Measurements from ENCODE around the gene CD82.
A peak's percentile ranks its signal among the peaks of the same experiment; 100 is the strongest.
"Not testable (repeated sequence)": the region's sequence is repeated elsewhere in the genome, so short reads cannot be mapped to it uniquely, and the experiment has no call there.

Gene CD82

DNA sequence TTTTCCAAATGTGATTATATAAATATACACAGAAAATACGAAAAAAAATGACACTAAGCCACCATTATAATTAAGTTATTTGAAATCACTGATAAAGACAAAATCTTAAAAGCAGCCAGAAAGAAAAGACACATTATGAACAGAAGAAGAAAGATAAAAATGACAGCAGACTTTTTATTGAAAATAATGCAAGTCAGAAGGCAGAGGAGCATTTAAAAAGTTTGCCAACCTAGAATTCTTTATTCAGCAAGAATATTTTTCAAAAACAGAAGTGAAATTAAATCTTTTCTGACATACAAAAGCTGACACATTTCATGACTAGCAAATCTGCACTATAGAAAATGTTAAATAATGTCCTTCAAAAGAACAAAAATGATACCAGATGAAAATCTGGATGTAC, 77.8 kb downstream of the CD82 start:
- DNase-seq = no peak

DNA sequence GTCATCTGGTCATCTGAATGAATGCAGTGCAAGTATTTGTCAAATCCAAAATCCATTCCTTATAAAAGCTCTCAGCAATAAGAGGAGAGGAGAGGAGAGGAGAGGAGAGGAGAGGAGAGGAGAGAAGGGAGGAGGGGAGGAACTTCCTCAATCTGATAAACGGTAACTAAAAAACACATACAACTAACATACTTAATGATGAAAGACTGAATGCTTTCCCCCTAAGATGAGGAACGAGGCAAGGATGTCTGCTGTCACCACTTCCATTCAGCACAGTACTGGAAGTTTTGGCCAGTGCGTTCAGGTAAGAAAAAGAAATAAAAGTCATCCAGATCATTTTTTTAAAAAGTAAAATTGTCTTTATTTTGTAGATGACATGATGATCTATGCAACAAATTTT, 80.4 kb downstream of the CD82 start:
- no peak for DNase-seq

DNA sequence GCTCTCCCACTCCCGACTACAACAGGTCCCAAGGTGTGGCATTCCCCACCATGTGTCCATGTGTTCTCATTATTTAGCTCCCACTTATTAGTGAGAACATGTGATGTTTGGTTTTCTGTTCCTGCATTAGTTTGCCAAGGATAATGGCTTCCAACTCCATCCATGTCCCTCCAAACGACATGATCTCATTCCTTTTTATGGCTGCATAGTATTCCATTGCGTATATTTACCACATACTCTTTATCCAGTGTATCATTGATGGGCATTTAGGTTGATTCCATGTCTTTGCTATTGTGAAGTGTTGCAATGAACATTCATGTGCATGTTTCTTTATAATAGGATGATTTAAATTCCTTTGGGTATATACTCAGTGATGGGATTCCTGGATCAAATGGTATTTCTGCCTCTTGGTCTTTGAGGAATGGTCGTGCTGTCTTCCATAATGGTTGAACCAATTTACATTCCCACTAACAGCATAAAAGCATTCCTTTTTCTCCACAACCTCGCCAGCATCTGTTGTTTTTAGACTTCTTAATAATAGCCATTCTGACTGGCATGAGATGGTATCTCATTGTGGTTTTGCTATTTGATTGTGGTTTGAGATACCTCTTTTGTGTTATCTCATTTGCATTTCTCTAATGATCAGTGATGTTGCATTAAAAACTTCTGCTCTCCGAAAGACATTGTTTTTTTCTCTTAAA, 81.9 kb downstream of the CD82 start:
- not testable (repeated sequence) for DNase-seq

DNA sequence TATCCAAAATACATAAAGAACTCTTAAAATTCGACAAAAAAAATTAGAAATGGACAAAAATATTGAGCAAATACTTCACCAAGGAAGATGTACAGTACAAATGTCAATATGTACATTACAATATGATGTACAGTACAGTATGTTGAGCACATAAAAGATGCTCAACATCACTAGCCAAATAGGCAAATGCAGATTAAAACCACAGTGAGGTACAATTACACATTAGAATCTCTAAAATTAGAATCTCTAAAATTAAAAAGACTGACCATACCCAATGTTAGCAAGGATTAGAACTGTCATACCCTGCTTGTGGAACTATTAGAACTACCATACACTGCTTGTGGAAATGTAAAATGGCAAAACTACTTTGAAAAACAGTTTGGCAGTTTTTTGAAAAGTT, 82.6 kb downstream of the CD82 start:
- DNase-seq = no peak

DNA sequence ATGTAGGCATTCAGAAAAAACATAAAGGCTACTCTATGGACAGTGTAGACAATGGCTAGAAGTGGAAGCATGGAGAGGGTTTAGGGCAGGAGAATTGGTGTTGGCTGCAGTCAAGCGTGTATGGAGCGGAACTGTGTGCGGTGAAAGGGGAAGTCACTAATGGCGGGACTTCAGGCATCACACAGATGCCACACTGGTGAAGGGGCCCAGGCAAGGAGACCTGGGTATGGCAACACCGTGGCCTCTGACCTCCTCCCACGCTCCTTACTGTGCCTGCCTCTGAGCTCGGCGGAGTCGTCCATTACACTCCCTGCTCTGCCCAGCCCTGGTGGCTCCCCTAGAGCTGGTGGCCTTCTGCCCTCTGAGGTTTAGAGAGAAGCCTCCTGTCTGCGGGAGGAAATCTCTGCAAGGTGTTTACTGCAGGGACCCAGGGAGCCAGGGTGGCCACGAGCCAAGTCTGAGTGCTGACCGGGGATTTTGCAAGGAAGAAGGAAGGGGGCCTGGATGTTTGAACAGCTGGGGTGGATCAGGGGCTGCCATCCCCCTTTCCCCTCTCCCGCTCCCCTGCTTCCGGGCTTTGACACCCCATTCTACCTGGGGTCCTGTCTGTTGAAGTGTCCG, 86.2 kb downstream of the CD82 start:
- no peak for DNase-seq

DNA sequence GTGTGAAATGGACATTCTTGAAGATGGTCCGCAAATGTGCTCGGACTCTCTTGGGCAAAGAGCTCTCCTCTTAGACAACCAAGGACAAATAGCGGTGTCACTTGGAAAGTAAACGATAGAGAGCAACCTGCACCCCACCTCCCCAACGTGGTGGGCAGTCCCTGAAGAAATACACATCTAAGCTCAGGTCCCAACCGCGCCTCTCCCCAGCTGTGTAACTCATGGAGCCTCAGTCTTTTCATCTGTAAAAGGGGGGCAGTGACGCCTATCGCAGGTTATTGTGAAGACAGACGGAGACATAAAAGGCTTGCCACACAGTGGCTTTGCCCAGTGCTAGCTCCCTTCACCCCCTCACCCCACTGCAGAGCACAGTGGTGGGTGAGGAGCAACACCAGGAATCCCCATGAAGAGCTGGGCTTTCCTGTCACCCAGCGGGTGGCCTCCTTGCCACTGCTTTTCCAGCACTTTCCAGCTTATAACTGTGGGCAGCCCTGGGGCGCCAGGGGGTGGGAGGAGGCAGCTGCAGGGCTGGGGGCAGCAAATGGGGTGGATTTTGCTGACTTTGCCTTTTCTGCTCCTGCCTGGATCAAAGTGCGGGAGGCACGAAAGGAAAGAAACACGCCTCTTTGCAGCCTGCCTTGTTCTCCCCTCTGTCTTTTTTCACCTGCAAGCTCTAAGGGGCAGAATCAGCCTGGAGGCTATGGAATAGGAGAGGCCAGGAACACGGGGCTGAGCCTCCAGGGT, 87.6 kb downstream of the CD82 start:
- no peak for DNase-seq

DNA sequence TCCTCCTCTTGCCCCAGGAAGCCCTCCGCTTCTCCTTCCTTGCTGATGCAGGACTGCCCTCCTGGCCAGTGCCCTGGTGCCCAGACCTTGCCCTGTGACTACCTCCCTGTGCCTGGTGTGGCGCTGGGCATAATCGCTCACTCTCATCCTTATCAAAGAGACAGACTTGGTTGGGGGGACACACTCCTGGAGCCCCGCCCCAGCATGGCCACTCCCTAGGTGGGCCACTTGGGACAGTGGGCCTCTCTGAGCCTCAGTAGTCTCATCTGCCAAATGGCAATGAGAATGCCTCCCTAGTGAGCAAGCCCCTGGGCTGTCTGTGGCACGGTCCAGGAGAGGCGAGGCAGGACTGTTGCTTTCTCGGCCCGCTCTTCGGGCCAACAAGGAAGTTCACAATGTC, 88.6 kb downstream of the CD82 start:
- DNase-seq = no peak

DNA sequence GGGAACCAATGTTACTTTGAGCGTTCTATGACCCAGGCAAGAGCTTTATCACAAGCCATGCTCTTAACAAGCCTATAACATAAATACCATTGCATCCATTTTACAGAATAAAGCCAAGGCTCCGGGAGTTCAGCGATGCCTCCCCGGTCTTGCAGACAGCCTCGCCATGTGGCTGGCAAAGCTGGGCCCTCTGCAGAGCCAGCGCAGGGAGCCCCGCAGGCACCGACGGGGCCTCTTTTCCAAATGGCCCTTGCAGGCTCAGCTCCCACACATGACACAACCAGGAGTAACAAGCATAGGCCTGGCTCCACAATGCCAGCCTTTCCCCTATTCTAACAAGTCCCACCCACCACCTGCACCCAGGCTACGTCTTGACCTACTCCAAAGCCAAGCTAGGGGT, 89.1 kb downstream of the CD82 start:
- DNase-seq = no peak

DNA sequence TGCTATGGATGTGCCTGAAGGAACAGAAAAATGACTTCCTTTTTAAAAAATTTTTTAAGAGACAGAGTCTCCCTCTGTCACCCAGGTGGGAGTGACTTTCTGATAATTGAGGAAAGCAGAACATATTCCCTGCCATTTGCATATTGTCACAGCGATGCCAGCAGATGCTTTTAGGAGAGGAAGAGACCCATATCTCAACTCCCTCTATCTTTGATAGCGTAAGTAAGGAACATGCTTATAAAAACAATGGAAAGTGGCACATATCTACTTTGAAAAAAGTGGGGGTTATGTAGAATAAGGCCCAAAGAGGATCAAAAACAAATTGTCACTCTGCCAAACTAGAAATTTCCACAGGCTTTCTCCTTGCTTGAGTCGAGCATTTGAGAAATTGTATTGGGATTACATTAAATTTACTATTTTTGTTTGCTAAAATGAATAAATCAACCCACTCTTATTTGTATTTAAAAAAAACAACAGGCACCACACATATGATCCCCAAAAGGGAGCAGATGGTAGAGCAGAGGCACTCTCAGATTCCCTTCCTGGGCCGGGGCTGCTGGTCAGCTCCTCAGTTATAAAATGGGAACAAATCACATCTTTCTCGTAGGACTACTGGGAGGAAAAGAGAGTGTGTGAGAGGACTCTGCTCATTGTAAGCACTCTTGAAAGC, 92.5 kb downstream of the CD82 start:
- no peak for DNase-seq

DNA sequence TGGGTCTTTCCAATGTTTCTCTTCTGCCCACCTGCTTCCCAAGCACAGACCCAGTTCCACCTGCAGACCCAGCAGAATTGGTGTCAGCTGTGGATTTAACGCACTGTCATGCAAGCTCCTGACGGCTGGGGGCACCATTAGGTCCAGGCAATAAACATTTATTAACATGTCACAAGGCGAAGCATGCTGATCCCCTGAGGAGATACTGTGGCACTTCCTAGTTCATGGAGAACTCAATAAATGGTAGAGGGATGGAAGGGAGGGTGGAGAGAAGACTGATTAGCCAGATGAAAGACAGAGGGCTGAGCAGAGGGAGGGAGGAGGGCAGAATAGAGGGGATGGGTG, 93.0 kb downstream of the CD82 start:
- DNase-seq = peak; percentile 14

DNA sequence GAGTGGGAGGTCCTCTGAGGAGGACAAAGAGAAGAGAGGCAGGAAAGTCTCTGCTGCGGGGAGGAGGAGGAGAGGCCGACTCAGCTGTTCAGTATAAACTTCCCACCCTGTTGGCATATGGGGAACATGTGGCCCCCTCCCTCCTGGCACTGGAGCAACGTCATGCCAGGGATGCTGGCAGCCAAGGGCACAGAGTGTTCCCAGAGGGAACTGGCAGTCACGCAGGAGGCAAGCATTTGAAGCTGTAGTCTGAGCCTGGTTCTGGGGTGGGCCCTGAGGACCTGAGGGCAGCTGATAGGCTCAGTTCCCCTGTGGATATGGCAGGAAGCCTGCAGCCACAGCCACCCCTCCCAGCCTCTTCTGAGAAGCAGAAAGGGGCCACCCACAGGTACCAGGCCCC, 94.2 kb downstream of the CD82 start:
- no peak for DNase-seq

DNA sequence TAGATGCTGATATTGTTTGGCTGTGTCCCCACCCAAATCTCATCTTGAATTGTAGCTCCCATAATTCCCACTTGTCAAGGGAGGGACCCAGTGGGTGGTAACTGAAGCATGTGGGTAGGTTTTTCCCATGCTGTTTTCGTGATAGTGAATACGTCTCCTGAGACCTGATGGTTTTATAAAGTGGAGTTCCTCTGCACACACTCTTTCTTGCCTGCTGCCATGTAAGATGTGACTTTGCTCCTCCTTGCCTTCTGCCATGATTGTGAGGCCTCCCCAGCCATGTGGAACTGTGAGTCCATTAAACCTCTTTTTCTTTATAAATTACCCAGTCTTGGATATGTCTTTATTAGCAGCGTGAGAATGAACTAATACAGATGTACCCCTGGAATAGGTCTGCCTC, 95.1 kb downstream of the CD82 start:
- DNase-seq = not testable (repeated sequence)

DNA sequence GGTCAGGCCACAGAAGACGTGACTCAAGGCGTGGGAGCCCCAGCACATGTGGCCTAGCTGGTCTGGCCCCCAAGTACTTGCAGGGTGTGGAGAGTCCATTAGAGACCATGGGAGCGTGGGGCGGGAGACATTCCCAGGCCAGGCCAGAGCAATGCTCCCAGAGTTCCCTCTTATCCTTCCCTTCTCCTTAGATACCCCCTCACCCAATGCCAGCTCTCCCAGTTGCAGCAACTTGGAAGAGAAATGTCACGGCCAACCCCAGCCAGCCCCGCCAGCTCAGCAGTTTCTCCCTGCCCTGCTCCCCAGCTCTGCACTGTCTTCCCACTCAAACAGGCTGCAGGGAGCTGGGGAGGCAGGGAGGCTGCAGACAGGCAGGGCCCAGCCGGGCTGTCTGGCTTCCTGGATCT, 95.9 kb downstream of the CD82 start:
- no peak for DNase-seq

Measured in effector CD4-positive, alpha-beta T cell (primary cell).